ENCODE data around the gene MYT1. TPM values are rescaled to one million over a fixed set of nuclear protein-coding genes. Genes with fewer than 3 reads are reported as not detected.

MYT1 gene
- total RNA-seq, 1 experiment from 2014 or later, result 0.22 TPM

DNA sequence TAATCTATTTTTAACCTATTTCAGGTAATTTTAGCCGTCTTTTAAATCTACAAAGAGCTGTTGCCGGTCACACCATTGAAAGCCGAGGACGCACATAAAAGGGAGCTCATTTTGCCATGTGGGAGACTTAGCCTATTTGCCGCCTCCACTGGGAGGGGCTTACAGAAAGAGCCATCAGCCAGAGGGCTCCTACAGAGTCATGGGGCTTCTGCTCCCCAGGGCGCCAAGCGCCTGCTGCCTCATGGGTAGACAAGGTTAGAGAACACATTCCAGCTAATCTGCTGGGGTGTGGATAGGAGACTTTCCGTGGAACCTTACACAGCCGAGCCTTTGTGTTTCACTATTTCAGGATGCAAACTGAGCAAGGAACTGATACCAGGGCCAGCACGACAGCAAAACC lies 103.9 kb downstream of the MYT1 start:
- H3K27ac ChIP-seq (ENCODE audit: low read length), result no peak overlapping the region
- ATAC-seq (no peak), DNase-seq (no peak)
- H3K79me2 ChIP-seq (ENCODE audit: low read length), result no peaks in the 10 kb centered on the region
- ChIA-PET POLR2A (ENCODE audit: unreplicated experiment) (no interaction called here), CTCF (no interaction called here)
- TF ChIP-seq EZH2phosphoT487 (IDR thresholded peaks at IDR 0.05; ENCODE audit: borderline replicate concordance, low read length) (no peak), EZH2 (IDR thresholded peaks at IDR 0.05; ENCODE audit: low read length, unreplicated experiment) (no peak)
- intact Hi-C loops (cut with micrococcal nuclease), result no loop called here
- H3K36me3 ChIP-seq (ENCODE audit: low read depth, low read length), result peaks cover 4% of the 10 kb centered on the region; the same call in 1 of the 2 replicates
- no peak overlapping the region for H3K9ac ChIP-seq (ENCODE audit: low read length)
- no peaks in the 10 kb centered on the region for H3K27me3 ChIP-seq (ENCODE audit: low read length)
- no peaks in the 10 kb centered on the region for H3K9me3 ChIP-seq (ENCODE audit: low read length)
- no peak overlapping the region for H3K4me3 ChIP-seq (ENCODE audit: low read length)
- BruUV-seq (replicated peaks), result no TSS peak
- H2AFZ ChIP-seq (ENCODE audit: low read length), result no peak overlapping the region
- no peak overlapping the region for H3K4me2 ChIP-seq (ENCODE audit: low read length)
- H4K20me1 ChIP-seq (ENCODE audit: low read length), result no peaks in the 10 kb centered on the region
- no peaks in the 10 kb centered on the region for H3K9me2 ChIP-seq (replicated peaks; ENCODE audit: low read length)
- H3F3A ChIP-seq (ENCODE audit: low read length, unreplicated experiment), result no peaks in the 10 kb centered on the region
- no peaks in the 10 kb centered on the region for H3K4me1 ChIP-seq (ENCODE audit: insufficient read depth, low read length)

DNA sequence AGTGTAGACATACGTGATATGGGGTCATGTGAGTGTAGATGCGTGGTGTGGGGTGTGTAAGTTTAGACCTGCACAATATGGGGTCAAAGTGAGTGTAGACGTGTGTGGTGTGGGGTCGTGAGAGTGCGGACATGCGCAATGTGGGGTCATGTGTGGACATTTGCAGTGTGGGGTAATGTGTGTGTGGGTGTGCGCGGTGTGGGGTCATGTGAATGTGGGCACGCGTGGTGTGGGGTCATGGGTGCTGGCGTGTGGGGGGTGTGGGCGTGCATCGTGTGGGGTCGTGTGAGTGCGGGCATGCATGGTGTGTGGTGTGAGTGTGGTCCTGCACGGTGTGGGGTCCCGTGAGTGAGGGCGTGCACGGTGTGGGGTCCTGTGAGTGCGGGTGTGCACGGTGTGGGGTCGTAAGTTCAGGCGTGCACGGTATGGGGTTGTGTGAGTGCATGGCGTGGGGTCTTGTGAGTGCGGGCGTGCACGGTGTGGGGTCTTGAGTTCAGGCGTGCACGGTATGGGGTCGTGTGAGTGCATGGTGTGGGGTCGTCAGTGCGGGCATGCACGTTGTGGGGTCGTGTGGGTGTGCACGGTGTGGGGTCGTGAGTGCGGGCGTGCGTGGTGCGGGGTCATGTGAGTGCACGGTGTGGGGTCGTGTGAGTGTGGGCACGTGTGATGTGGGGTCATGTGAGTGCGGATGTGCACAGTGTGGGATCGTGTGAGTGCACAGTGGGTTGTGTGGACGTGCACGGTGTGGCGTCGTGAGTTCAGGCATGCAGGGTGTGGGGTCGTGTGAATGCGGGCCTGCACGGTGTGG lies 105.6 kb downstream of the MYT1 start:
- Histone ChIP-seq H3K4me2 (ENCODE audit: low read length) (no peak overlapping the region), H3F3A (ENCODE audit: low read length, unreplicated experiment) (no peaks in the 10 kb centered on the region), H3K27me3 (ENCODE audit: low read length) (no peaks in the 10 kb centered on the region), H3K4me3 (ENCODE audit: low read length) (no peak overlapping the region), H3K9me3 (ENCODE audit: low read length) (no peaks in the 10 kb centered on the region), H3K9ac (ENCODE audit: low read length) (no peak overlapping the region), H3K36me3 (ENCODE audit: low read depth, low read length) (peaks cover 4% of the 10 kb centered on the region; the same call in 1 of the 2 replicates), H3K27ac (ENCODE audit: low read length) (no peak overlapping the region), H4K20me1 (ENCODE audit: low read length) (no peaks in the 10 kb centered on the region), H3K9me2 (replicated peaks; ENCODE audit: low read length) (no peaks in the 10 kb centered on the region), H3K79me2 (ENCODE audit: low read length) (no peaks in the 10 kb centered on the region), H2AFZ (ENCODE audit: low read length) (no peak overlapping the region), H3K4me1 (ENCODE audit: insufficient read depth, low read length) (no peaks in the 10 kb centered on the region)
- no TSS peak for BruUV-seq (replicated peaks)
- DNase-seq (no peak), ATAC-seq (no peak)
- ChIA-PET POLR2A (ENCODE audit: unreplicated experiment) (no interaction called here), CTCF (no interaction called here)
- TF ChIP-seq EZH2 (IDR thresholded peaks at IDR 0.05; ENCODE audit: low read length, unreplicated experiment) (no peak), EZH2phosphoT487 (IDR thresholded peaks at IDR 0.05; ENCODE audit: borderline replicate concordance, low read length) (no peak)
- TF ChIP-seq, protein P1, sequence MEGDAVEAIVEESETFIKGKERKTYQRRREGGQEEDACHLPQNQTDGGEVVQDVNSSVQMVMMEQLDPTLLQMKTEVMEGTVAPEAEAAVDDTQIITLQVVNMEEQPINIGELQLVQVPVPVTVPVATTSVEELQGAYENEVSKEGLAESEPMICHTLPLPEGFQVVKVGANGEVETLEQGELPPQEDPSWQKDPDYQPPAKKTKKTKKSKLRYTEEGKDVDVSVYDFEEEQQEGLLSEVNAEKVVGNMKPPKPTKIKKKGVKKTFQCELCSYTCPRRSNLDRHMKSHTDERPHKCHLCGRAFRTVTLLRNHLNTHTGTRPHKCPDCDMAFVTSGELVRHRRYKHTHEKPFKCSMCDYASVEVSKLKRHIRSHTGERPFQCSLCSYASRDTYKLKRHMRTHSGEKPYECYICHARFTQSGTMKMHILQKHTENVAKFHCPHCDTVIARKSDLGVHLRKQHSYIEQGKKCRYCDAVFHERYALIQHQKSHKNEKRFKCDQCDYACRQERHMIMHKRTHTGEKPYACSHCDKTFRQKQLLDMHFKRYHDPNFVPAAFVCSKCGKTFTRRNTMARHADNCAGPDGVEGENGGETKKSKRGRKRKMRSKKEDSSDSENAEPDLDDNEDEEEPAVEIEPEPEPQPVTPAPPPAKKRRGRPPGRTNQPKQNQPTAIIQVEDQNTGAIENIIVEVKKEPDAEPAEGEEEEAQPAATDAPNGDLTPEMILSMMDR (conservative IDR thresholded peaks at IDR 0.05; ENCODE audit: low read depth, low read length), result no peak
- intact Hi-C loops (cut with micrococcal nuclease), result no loop called here

DNA sequence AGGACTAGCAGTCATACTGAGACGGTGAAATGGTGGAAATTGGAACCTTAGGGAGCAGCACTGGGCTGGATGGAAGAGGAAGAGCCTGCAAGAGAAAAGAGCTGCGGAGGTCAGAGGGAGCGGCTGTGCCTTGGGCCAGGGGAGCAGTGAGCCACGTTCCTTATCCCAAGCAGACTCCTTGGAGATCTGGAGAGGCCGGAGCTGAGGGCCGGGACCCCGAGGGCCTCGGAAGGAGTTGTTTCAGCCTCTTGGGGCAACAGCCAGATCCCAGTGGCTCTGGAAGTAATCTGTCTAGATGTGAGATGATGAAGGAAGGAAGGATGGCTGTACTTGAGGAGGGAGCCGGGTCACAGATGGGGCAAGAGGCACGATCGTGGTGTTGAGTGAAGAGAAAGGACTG lies 107.4 kb downstream of the MYT1 start:
- Histone ChIP-seq H3K4me3 (ENCODE audit: low read length) (no peak overlapping the region), H2AFZ (ENCODE audit: low read length) (no peak overlapping the region), H3K27me3 (ENCODE audit: low read length) (no peaks in the 10 kb centered on the region), H3K27ac (ENCODE audit: low read length) (no peak overlapping the region), H4K20me1 (ENCODE audit: low read length) (no peaks in the 10 kb centered on the region), H3F3A (ENCODE audit: low read length, unreplicated experiment) (no peaks in the 10 kb centered on the region), H3K4me2 (ENCODE audit: low read length) (no peak overlapping the region), H3K9me3 (ENCODE audit: low read length) (no peaks in the 10 kb centered on the region), H3K36me3 (ENCODE audit: low read depth, low read length) (peaks cover 4% of the 10 kb centered on the region; the same call in 1 of the 2 replicates), H3K4me1 (ENCODE audit: insufficient read depth, low read length) (no peaks in the 10 kb centered on the region), H3K79me2 (ENCODE audit: low read length) (no peaks in the 10 kb centered on the region), H3K9me2 (replicated peaks; ENCODE audit: low read length) (no peaks in the 10 kb centered on the region), H3K9ac (ENCODE audit: low read length) (no peak overlapping the region)
- TF ChIP-seq, protein P1 (conservative IDR thresholded peaks at IDR 0.05; ENCODE audit: low read depth, low read length), result no peak
- no peak for TF ChIP-seq EZH2phosphoT487 (IDR thresholded peaks at IDR 0.05; ENCODE audit: borderline replicate concordance, low read length)
- TF ChIP-seq EZH2 (IDR thresholded peaks at IDR 0.05; ENCODE audit: low read length, unreplicated experiment), result no peak
- CTCF ChIA-PET, result no interaction called here
- ATAC-seq, result no peak
- POLR2A ChIA-PET (ENCODE audit: unreplicated experiment), result no interaction called here
- intact Hi-C loops (cut with micrococcal nuclease), result no loop called here
- BruUV-seq (replicated peaks), result no TSS peak
- DNase-seq, result no peak

Data from PC-3 (cell line).